GM19463 (cell line): Measurements from ENCODE around the gene SPSB1.
"Not testable (repeated sequence)": the region's sequence is repeated elsewhere in the genome, so short reads cannot be mapped to it uniquely, and the experiment has no call there.

Experiments used
- ATAC-seq: cut with Tn5 transposase; IDR thresholded peaks from one replicate; pipeline ENCODE4 v1.9.1; 2021; ENCODE audit warnings: mild to moderate bottlenecking, moderate library complexity; ENCODE audit not compliant: unreplicated experiment

The SPSB1 gene

DNA sequence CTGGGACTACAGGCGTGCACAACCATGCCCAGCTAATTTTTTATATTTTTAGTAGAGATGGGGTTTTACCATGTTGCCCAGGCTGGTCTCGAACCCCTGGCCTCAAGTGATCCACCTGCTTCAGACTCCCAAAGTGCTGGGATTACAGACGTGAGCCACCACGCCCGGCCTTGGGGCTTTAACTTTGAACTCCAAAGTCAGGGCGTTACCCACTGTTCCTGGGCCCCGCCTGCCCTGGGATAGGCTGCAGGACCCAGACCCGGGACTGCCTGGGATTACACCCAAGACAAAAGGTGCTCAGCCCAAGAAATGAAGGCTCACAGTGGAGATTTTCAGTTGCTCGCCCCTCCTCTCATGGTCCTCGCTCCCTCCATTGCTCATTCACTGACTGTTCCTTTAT lies 92.7 kb downstream of the SPSB1 start:
- ATAC-seq: not testable (repeated sequence)

DNA sequence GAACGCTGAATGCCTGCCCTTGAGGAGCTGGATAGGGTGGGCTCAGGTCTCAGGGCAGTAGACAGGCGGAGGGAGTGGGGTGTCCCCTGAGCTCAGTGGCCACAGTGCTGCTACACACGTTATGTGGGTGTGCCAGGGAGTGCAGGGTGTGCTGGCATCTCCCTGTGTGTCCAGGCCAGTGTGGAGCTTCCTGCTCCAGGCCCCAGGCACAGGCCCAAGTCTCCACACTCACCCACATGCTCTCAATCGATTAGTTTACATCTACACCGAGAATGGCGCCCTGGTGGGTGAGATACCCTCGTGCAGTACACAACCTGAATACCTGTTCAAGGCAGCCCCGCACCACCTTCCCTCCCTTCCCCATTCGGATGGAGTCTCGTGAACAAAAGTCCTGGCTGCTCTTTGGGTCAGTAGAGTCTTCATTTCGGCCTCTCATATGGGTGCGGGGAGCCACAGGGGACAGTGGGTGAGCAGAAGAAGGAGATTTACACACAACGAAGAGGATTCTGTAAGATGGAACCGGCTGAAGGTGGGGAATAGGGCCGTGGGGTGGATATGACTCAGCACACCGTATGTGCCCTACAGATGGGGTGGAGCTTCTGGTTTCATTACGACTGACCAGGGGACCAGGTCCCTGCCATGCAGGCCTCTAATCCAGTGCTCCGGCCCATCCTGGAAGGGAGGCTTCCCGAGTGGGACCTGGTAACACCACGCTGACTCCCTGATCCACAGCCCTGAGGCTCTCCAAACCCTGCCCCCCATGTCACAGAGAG lies 93.3 kb downstream of the SPSB1 start:
- no peak for ATAC-seq

DNA sequence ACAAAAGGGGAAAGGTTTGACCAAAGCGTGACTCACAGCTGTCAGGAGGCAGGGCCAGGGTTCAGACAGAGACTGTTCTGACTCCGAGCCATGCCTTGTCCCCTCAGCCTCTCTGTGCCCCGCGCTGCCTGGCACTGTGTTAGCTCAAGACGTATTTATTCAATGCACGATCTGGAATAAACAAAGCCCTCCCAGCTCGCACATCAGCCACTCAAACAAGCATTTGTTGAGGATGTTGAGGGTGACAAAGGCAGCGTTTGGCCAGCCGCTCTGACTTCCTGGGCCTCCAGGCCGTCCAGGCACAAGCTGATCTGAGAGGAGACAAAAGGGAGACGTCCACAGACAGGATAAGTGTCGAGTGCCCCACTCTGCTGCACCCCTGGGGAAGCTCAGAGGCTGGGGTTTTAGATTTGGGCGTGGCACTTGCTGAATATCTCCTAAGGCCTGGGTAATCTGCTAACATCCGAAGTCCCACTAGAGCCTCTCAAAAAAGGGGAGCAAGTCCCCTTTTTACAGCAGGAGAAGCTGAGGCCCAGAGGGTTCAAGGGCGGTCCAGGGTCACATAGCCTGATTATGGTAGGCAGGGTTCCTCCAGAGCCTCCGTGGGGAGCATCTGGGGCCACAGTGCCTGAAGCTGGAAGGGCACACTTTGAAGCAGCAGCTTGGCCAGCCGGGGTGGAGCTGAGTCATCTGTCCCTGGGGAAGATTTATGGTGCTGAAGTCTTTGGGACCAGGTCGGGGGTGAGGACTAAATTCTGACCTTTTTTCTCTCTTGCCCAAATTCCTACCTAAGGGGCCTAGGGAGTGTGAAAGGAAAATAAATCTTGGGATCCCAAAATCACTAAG lies 95.9 kb downstream of the SPSB1 start:
- ATAC-seq: no peak

DNA sequence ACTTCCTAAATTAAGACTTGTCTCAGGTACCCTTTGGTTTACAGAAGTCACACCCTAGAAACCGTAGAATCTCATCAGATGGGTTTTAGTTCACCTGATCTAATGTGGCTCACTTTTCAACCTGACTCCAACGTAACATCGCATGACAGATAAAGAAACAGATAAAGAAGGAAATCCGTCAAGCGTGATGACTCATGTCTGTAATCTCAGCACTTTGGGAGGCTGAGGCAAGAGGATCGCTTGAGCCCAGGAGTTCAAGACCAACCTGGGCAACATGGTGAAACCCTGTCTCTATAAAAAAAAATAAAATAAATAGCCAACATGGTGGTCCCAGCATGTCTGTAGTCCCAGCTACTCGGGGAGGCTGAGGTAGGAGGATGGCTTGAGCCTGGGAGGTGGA lies 97.3 kb downstream of the SPSB1 start:
- ATAC-seq: no peak

DNA sequence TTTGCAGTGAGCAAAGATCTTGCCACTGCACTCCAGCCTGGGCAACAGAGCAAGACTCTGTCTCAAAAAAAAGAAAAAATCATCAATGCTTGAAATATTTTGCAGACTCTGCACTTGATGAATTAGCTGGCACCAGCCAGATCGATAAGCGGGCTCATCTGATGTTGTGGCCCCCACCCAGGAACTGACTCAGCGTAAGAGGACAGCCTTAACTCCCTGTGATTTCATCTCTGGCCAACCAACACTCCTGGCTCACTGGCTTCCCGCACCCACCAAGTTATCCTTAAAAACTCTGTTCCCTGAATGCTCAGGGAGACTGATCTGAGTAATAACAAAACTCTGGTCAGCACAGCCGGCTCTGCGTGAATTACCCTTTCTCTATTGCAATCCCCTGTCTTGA lies 98.9 kb downstream of the SPSB1 start:
- no peak for ATAC-seq

DNA sequence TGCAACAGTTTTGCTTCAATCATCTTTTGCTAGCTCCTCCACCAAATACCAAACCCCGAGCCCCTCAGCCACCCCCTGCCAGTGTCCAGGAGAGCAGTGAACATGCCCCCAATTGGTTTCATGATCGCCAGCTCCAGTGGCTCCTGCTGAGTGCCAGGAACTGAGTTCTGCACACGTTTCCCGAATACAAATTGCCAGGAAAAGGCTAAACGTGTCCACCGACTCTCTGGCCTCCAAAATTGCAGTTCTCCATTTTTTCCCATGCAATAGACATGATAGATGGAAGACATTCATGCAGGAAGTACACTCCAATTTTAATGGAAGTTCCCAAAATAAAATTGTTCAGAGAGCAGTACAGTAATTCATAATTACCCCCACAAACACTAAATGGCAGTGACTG lies 101.3 kb downstream of the SPSB1 start:
- no peak for ATAC-seq

DNA sequence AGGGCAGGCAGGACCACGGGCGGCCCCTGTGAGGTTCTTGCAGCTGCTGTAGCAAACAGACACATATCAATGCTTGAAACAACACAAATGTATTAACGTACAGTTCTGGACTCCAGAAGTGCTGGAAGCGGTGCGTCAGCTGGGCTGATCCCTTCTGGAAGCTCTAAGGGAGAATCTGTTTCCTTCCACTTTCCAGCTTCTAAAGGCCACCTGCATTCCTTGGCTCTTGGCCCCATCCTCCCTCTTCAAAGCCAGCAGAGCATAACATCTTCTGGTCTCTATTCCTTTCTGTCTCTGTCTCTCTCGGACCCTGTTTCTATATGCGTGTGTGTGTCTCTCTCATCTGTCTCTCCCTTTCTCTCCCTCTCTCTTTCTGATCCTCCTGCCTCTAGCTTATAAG lies 102.3 kb downstream of the SPSB1 start:
- ATAC-seq: no peak

DNA sequence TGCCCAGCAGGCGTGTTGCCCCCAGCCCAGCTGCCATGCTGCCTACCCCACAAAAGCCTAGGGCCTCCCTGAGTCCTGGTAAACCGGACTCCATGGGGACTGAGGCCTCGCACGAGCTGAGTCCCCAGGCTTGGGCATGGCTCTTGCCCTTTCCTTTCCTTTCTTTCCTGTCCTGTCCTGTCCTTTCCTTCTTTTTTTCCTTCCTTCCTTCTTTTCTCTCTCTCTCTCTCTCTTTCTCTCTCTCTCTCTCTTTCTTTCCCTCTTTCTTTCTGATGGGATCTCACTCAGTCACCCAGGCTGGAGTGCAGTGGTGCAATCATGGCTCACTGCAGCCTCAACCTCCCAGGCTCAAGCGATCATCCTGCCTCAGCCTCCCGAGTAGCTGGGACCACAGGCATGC lies 104.4 kb downstream of the SPSB1 start:
- ATAC-seq: no peak

DNA sequence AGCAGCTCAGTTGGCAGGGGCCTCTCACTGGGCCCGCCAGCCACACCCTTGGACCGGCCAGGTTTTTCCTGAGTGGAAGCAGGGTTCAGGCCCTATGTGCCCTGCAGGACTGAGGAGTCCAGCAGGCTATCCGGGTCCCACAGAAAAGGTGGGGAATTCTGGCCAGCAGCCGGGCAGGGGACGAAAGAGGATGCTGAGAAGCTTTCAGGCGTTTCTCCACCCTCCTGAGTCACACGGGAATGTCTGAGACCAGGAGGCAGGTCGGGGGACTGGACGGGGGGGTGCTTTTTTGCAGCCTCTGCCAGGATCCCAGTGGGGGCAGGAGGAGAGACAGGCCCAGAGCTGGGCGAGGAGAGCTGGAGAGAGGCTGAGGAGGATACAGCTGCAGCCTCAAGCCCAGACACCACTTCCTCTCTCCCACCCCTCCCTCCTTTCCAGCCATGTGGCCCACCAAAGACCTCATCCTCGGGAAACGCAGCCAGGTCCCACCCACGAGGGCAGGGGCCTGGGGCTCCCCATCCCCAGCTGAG lies 105.4 kb downstream of the SPSB1 start:
- no peak for ATAC-seq

DNA sequence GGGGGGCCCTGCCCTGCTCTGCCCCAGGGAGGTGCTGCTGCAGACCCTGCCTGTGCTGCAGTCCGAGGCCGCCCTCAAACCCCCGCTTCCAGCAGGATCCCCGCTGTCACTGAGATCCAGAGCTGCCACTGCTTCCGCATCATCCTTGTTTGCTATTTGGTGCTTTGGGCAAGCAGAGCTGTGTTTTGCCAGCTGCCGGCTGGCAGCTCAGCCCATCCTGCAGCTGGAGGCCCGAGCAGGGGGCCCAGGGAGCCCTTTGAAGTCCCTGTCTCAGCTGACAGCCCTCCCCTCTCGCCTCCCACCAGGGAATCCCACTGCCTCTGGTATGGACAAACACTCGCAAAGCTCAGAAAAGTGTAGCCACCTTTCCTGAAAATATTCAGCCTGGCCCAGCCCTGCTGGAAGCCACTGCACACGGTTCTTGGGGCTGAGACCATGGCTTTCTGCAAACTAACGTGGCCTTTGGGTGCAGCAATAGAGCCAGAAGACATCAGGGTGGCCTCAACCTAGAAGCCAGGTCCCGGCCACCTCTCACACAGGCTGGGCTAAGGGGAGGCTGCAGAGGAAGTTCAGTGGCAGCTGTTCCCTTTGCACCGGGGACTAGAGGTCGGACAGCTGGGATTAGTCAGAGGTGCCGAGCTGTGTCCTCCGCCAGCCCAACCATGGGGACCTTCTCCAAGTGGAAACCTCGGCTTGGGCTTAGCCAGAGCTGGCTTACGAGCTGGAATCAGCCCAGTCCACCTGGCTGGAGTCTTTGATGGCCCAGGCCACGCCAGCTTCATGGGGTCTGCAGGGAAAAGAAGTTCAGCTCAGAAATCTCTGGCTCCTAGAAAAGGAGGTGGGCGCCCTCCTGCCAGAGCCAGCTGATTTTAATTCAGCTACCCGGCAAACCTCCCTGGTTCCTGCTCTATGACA lies 107.1 kb downstream of the SPSB1 start:
- no peak for ATAC-seq

DNA sequence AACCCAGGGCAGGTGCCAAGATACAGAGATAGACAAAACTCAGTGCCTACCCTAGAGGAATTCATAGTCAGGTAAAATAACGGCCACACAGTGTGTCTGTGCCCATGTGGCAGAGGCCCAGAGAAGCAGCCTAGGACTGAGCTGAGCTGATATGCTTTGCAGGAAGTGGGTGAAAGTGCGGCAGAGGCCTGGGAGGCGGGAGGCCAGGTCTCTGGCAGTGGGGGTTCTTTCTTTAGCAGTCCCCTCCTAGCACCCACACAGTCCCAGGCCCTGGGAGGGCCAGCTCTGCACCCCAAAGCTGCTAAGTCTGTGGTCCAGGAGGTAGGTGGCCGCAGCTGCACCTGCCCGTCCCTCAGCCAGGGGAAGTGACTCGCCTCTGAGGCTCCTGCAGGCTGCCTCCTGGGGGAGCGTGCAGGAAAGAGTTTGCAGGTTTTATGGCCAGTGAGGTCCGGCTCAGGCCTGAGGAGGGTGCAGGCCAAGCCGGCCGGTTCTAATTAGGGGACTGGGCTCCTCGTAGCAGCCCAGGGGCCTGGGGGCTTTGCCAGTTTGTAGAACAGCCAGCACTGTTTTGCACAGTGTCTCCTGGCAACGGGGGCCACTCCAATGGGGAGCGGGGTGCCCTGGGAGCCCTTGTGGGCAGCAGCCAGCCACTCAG lies 107.9 kb downstream of the SPSB1 start:
- no peak for ATAC-seq

DNA sequence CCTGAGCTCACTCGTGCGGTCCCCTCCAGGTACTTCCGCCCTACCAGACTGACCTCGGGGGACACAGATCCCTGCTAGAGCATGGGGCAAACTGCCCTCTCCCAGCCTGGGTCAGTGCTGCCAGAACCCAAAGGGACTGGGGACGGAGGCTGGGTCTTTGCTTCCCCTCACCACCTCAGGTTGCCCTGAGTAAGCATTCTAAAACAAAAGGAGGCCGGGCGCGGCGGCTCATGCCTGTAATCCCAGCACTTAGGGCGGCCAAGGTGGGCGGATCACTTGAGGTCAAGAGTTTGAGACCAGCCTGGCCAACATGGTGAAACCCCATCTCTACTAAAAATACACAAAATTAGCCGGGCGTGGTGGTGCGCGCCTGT lies 108.4 kb downstream of the SPSB1 start:
- ATAC-seq: no peak

DNA sequence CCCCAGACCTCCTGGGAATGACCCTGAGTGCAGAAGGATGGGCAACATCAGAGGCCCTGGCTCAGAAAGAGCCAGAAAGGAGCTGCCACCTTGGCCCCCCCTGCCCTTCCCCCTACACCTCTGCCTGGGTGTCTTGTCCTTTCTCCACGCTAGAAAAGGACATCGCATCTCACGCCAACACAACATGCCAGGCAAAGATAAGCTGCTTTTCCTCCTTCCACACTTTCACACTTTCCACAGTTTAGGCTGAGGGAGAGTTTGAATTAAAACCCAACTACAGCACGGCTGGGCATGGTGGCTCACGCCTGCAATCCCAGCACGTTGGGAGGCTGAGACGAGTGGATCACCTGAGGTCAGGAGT lies 109.5 kb downstream of the SPSB1 start:
- ATAC-seq: no peak

DNA sequence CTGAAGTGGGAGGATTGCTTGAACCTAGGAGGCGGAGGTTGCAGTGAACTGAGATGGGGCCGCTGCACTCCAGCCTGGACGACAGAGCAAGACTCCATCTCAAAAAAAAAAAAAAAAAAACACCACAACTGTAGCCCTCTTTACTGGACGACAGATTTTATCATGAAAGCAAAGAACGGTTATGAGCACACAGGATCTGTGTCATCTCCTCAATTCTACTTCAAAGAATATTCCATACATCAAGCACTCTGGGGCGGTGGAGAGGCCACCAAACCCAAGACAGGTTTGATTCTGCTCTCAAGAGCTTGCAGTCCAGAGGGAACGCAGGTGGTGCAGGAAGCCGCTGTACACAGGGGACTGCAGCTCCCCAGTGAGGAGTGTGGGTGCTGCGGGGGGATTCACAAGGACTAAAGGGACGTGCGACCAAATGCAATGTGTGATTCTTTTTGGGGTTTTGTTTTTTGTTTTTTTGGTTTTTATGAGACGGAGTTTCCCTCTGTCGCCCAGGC lies 110.1 kb downstream of the SPSB1 start:
- no peak for ATAC-seq

DNA sequence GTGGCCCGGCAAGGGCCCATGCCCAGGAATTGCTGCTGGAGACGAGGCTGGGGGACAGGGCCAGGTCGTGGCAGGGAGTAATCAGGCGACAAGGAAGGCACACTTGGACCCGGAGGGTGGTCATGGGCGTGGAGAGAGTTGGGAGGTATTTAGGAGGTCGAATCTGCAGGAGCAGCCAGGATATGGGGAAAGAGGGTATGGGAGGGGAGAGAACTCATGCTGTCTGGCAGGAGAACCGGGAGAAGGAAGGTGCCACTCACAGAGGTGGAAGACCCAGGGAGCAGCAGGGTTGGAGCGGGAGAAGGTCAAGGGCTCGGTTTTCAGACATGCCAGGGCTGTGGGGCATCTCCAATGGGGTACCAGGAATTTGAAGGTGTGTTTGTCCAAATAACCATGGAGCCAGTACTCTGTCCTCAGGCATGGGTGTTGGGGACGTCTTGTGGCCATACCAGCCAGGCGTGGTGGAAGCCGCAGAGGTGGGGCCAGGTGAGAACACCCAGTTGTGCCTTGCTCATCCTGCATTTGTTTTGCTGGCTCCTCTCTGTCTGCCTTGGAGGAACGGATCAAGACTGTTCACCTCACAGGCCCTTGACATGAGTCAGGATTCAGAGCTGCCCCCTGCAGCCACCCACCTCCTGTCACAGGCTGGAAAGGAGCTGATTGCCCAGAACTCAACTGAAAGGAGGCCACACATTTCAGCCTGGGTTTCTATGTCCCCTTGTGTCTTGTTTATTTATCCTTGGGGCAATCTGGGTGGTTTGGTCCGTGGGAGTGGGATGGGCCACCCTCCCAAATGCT lies 111.6 kb downstream of the SPSB1 start:
- no peak for ATAC-seq

DNA sequence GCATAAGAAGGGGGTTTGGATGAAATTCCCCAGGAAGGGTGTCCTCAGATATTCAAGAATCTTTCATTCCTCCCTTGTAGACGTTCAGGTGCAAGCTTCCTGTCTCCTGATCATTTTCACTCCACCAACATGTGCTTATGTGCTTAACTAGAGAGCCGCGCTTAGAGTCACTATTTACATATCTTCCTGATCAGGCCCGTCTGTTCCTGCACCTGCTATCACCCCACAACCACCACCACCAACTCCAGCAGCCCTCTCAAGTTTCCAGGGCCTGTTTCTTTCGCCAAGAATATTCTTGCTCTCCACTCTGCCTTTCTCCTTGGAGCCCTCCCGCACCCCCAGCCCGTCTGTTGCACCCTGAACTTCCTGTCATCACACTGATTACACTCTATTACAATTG lies 113.4 kb downstream of the SPSB1 start:
- ATAC-seq: no peak

DNA sequence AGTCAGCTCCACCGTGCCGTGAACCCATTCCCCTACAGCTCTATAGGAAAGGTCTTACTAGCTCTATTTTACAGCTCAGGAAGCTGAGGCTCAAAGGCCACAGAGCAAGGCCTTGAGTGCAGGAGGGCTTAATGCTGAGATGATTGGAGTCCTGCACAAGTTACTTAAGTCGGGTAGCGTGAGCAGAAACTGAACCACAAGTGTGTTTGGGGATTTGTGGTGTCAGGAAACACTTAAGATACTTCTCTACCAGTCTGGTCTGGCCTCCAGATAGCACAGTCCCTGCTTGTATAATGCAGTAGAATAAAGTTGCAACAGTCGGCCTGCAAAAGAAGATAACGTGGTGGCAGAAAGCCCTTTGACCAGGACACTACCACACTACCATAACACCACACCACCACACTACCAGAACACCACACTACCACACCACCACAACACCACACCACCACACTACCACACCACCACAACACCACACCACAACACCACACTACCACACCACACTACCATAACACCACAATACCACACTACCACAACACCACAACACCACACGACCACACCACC lies 118.1 kb downstream of the SPSB1 start:
- ATAC-seq: no peak

DNA sequence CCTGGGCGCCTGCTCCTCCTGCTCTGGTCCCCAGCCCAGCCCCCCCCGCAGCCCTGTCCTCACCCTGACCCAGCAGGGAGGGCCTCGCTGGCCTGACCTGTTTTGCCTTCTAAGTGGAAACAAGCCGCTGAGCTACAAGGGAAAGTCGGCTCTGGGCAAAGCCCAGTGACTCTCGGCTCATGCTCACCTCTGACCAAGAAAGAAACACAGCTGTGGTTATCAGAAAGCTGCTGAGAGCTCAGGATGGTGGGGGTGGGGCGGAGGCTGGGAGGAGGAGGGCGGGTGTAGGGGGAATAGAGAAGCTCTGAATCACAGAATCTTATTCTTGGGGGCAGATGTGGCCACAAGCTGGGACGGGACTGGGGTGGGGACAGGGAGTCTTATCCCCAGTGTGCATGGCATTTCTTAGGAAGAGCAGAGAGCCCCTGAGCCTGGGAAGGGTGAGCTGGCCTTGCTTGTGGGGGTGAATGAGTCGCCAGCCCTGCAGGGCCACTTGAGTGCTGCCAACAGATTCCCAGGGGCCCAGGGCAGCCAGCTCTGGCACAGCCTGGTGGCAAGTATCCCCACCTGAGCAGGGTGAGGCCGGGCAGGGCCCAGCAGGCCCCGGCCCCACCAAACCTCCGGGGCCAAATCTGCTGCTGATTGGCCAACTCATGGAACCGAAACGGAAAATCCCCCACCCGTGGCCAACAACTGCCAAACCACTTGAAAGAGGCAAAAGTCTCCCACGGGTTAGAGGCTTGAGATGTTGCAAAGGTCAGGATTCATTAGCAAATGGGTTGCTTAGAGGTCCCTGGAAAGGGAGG lies 120.6 kb downstream of the SPSB1 start:
- peak; percentile 87 for ATAC-seq

DNA sequence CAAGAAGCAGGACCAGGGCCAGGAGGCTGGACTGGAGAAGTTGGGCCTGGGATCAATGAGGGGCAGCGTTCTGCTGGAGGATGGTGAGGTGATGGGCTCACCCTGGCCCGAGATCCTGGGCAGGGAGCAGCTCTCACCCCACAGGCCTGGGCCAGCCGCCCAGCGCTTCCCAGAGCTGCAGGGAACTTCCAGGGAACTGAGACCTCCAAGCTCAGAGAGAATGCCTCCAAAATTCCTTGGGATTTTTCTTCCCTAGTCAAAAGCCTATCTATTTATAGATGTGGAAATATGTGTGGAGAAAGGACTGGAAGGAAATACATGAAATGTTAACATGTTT lies 121.2 kb downstream of the SPSB1 start:
- ATAC-seq: no peak
